ENCODE results near the gene PRR20C.
"Not testable (repeated sequence)": the region's sequence is repeated elsewhere in the genome, so short reads cannot be mapped to it uniquely, and the experiment has no call there.

The PRR20C gene

DNA sequence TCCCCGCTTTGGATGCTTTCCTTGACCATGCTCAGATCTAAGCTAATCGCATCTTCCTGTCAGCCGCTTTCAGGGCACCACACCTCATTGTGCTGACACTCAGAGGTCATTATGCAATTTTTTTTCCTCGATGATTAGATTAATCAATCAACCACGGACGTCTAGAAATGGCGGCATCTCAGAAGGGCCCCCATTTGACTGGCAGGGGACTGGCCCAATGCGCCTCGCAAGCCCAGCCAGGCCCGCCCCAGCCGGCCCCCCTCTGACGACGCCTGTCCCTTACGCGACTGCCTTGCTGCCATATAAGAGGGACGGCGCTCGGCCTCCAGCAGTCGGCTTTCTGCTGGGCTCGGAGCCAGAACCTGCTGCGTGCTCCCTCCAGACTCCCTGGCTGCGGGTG is at the start of gene PRR20C:
Gene PRR20C, plus strand, starts transcription at position 301 of the 400 bp plus-strand sequence. CDS start 387 bp downstream, outside the sequence.
- not testable (repeated sequence) for DNase-seq (ENCODE audit: low spot score)

DNA sequence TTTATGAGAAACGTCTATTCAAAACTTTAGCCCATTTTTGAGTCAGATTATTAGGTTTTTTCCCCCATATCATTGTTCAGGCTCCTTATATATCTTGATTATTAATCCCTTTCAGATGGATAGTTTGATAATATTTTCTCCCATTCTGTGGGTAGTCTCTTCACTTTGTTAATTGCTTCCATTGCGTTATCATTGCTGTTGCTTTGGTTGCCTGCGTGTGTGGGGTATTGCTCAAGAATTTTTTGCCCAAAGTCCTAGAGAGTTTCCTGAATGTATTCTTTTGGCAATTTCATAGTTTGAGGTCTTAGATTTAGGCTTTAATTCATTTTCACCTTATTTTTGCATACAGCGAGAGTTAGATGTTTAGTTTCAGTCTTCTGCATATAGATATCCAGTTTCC is 38.9 kb upstream of the PRR20C start:
- DNase-seq (ENCODE audit: low spot score), result no peak

DNA sequence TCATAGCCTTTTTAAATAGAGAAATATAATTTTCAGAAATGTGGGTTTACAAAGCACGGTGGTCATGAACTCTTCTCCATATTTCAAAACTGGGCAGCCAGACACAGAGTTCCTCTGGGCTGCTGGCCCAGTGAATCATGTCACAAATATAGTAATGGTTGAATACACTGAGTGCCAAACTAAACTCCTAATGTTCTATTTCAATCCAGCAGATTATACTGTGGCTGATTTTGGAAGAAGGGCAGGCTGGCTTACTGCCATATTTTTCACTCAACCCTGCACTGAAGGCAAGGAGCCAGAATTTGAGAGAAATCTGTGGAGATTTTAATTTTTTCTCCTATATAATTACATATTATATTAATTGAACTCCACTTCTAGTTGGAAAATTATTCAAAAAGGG is 30.2 kb upstream of the PRR20C start:
- no peak for DNase-seq (ENCODE audit: low spot score)

DNA sequence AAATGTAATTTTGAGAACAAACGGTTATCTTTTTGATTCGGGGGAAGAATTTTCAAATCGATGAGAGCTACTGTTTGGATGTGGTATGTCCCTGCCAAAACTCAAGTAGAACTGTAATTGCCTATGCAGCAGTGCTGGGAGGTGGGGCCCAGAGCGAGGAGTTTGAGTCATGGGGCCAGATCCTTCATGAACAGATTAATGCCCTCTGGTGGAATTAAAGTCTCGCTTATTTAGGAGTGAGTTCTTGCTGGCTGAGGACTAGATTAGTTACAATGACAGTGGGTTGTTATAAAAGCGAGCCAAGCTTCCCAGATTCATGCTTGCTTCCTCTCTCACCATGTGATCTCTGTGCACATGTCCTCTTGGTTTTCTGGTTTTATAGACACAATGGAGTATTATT is 25.0 kb upstream of the PRR20C start:
- no peak for DNase-seq (ENCODE audit: low spot score)

DNA sequence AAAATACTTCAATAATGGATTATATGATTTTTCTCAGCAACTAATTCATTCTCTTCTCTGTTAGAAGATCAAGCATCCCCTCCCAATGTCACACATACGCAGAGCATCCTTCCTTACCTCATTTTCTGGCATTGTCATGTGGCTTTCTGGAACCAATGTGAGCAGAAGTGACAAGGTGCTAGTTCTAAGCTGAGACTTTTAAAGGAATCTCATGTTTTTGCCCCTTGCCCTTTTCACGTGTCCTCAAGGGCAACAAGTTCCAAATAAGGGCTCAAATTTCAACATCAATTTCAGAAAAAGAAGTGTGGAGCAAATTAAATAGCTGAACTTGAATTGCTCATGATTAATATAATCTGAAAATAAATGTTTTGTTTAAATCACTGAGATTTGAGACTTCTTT is 17.8 kb upstream of the PRR20C start:
- no peak for DNase-seq (ENCODE audit: low spot score)

DNA sequence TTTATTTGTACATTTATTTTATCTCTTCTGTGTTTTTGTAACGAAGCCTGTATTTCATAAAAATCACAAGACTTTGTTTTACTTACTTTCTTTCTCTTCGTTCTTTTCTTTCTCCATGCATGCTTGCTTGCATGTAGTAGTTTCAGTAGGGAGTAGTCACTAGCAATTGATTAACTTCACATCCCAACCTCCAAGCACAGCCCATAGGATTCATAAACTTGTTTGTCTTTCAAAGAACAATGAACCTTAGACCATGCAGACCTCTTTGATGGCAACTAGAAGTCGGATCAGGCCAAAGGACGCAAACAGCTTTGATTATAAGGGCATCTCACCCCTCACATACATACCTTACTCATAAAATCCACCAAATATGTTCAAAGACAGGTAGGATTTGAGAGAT is 16.3 kb upstream of the PRR20C start:
- DNase-seq (ENCODE audit: low spot score), result no peak

DNA sequence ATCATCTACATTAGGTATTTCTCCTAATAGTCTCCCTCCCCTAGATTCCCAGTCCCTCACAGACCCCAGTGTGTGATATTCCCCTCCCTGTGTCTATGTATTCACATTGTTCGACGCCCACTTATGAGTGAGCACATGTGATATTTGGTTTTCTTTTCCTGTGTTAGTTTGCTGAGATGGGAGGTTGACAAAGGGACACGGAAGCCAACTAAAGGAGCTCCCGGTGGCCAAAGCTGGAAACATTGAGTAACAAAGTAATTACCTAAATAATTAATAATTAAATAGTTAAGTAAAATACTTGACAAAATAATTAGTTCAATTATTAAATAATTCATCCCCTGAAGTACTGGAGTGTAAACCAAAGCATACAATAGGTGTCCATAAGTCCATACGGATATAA is 14.9 kb upstream of the PRR20C start:
- DNase-seq (ENCODE audit: low spot score), result no peak

DNA sequence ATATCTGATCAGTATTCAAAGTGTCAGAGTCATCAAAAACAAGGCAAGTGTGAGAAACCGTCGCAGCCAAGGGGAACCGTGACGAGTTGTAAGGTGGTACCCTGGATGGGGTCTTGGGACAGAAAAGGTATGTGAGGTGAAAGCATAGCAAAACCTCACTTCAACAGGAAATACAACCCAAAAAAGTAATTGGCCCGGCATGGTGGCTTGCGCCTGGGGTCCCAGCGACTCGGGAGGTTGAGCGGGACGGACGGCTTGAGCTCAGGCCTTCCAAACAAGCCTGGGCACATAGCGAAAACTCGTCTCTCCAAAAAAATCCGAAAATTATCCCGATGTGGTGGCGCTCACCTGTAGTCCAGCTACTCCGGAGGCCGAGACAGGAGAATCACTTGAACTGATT is 14.1 kb upstream of the PRR20C start:
- DNase-seq (ENCODE audit: low spot score), result not testable (repeated sequence)

DNA sequence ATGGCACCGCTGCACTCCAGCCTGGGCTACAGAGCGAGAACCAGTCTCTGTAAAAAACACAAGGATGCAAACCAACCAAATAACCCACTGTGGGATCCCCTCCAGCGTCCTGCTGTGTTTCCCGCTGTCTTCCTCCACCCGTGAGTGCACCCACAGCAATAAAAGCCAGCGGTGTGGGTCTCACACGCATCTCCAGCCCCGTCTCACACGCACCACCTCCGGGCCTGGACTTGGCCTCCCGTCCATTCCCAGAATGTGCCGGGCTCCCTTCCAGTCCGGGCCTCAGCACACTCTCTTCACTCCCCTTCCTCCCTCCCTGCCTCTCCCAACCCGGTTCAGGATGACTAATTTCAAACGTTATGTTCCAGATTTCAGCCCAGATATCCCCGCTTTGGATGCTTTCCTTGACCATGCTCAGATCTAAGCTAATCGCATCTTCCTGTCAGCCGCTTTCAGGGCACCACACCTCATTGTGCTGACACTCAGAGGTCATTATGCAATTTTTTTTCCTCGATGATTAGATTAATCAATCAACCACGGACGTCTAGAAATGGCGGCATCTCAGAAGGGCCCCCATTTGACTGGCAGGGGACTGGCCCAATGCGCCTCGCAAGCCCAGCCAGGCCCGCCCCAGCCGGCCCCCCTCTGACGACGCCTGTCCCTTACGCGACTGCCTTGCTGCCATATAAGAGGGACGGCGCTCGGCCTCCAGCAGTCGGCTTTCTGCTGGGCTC is 13.5 kb upstream of the PRR20C start, which contains the start of gene PRR20A:
Gene PRR20A, plus strand, starts transcription at position 684 of the 734 bp plus-strand sequence. CDS start 387 bp downstream, outside the sequence.
- not testable (repeated sequence) for DNase-seq (ENCODE audit: low spot score)

DNA sequence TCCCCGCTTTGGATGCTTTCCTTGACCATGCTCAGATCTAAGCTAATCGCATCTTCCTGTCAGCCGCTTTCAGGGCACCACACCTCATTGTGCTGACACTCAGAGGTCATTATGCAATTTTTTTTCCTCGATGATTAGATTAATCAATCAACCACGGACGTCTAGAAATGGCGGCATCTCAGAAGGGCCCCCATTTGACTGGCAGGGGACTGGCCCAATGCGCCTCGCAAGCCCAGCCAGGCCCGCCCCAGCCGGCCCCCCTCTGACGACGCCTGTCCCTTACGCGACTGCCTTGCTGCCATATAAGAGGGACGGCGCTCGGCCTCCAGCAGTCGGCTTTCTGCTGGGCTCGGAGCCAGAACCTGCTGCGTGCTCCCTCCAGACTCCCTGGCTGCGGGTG is 6.7 kb upstream of the PRR20C start, which contains the start of gene PRR20B:
Gene PRR20B, plus strand, starts transcription at position 301 of the 400 bp plus-strand sequence. CDS start 387 bp downstream, outside the sequence.
- DNase-seq (ENCODE audit: low spot score), result not testable (repeated sequence)

DNA sequence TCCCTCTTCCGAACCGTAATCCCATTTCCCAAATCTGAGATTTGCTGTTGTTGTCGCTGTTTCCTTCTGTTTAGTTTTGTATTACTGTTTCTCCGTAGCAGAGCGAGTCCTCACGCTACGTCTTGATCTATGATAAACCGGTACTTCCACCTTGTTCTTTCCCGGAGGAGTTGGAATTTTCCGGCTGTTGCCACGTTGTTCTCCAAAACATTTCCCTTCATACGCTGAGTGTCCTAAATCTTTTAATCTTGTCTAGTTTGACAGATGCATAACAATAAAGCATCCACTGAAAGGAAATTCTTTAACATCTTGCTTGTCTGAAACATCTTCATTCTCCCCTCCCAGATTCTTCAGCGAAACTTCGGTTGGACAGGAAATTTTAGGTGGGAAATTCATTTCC is 5.8 kb upstream of the PRR20C start:
- DNase-seq (ENCODE audit: low spot score), result not testable (repeated sequence)

DNA sequence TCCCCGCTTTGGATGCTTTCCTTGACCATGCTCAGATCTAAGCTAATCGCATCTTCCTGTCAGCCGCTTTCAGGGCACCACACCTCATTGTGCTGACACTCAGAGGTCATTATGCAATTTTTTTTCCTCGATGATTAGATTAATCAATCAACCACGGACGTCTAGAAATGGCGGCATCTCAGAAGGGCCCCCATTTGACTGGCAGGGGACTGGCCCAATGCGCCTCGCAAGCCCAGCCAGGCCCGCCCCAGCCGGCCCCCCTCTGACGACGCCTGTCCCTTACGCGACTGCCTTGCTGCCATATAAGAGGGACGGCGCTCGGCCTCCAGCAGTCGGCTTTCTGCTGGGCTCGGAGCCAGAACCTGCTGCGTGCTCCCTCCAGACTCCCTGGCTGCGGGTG is 6.5 kb downstream of the PRR20C start, which contains the start of gene PRR20D:
Gene PRR20D, plus strand, starts transcription at position 301 of the 400 bp plus-strand sequence. CDS start 387 bp downstream, outside the sequence.
- DNase-seq (ENCODE audit: low spot score), result not testable (repeated sequence)

DNA sequence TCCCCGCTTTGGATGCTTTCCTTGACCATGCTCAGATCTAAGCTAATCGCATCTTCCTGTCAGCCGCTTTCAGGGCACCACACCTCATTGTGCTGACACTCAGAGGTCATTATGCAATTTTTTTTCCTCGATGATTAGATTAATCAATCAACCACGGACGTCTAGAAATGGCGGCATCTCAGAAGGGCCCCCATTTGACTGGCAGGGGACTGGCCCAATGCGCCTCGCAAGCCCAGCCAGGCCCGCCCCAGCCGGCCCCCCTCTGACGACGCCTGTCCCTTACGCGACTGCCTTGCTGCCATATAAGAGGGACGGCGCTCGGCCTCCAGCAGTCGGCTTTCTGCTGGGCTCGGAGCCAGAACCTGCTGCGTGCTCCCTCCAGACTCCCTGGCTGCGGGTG is 13.0 kb downstream of the PRR20C start, which contains the start of gene PRR20E:
Gene PRR20E, plus strand, starts transcription at position 301 of the 400 bp plus-strand sequence. CDS start 387 bp downstream, outside the sequence.
- DNase-seq (ENCODE audit: low spot score), result not testable (repeated sequence)

DNA sequence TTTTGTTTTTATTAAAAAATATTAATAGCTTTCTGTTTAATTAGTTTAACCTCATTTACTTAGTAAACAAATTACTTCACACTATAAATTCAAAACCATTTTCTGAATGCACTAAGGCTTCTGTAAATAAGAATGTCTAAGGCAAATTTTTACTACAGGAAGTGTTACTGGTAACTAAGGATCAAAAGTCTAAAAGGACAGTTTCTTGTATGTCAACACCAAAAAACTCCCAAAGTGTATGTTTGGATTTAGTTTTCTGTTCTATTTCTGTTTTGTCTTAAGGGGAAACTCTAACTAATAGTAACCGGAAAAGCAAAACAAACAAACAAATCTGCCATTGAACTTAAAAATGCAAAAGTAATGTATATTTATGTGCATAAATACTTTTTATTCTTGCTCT is 37.8 kb downstream of the PRR20C start:
- no peak for DNase-seq (ENCODE audit: low spot score)

All from D341Med (cell line).